NCI-H1417 treated with DMSO at 0.1 percent for 48 hours (cell line): Measurements from ENCODE around the gene ZNF480.
"Not testable (repeated sequence)": the region's sequence is repeated elsewhere in the genome, so short reads cannot be mapped to it uniquely, and the experiment has no call there.

Source experiments
- DNase-seq: peaks from one replicate; lab custom pipeline; 2025; lab: John Stamatoyannopoulos, UW

ZNF480 gene

GRCh38 chr19:52339022-52339421 is 42.1 kb downstream of the ZNF480 start:
- not testable (repeated sequence) for DNase-seq

- DNase-seq: no peak
These were observed 46.6 kb downstream of the ZNF480 start for GRCh38 chr19:52343548-52343947.

- no peak for DNase-seq
These were observed 48.2 kb downstream of the ZNF480 start for GRCh38 chr19:52345162-52345561.

- no peak for DNase-seq
These were observed 54.5 kb downstream of the ZNF480 start for GRCh38 chr19:52351512-52351911.

- DNase-seq: no peak
These were observed 69.5 kb downstream of the ZNF480 start for GRCh38 chr19:52366414-52366824.

GRCh38 chr19:52369559-52370340 is 72.8 kb downstream of the ZNF480 start, which contains the start of gene ZNF880:
Gene ZNF880, plus strand, starts transcription at chr19:52369923. Its CDS starts 43 bp downstream, at chr19:52369966.
- DNase-seq: peak; percentile 67

- no peak for DNase-seq
These were observed 73.4 kb downstream of the ZNF480 start for GRCh38 chr19:52370341-52370710.
